CD4-positive, alpha-beta T cell treated with Interleukin-15 for 4 hours (primary cell): Measurements from ENCODE around the gene NPAS4.
"Not testable (repeated sequence)": the region's sequence is repeated elsewhere in the genome, so short reads cannot be mapped to it uniquely, and the experiment has no call there.

Experiments used
- DNase-seq: peaks from one replicate; pipeline ENCODE4 v3.0.0-alpha.2; 2020; ENCODE audit warnings: low spot score

The NPAS4 gene

GRCh38 chr11:66418168-66418985 lies 2.5 kb upstream of the NPAS4 start:
- DNase-seq, result peak; percentile 34

- no peak for DNase-seq
Observed at GRCh38 chr11:66418986-66419308, 1.9 kb upstream of the NPAS4 start.

GRCh38 chr11:66419825-66420224 lies 1.0 kb upstream of the NPAS4 start:
- DNase-seq, result no peak

GRCh38 chr11:66421492-66422205 lies 814 bp downstream of the NPAS4 start:
- DNase-seq, result peak; percentile 87

GRCh38 chr11:66426314-66426713 lies 5.5 kb downstream of the NPAS4 start:
- no peak for DNase-seq

- DNase-seq, result no peak
Observed at GRCh38 chr11:66428933-66429332, 8.1 kb downstream of the NPAS4 start.

- peak; percentile 65 for DNase-seq
Observed at GRCh38 chr11:66429983-66430602, 9.3 kb downstream of the NPAS4 start.

GRCh38 chr11:66431287-66431686 lies 10.5 kb downstream of the NPAS4 start:
- not testable (repeated sequence) for DNase-seq

GRCh38 chr11:66431871-66432329 lies 11.1 kb downstream of the NPAS4 start:
- not testable (repeated sequence) for DNase-seq

GRCh38 chr11:66432597-66432996 lies 11.8 kb downstream of the NPAS4 start:
- no peak for DNase-seq

- DNase-seq, result no peak
Observed at GRCh38 chr11:66437979-66438503, 17.2 kb downstream of the NPAS4 start.

GRCh38 chr11:66438504-66439466 lies 17.9 kb downstream of the NPAS4 start, which contains the start of gene MRPL11:
MRPL11 (minus strand) TSS chr11:66438848; CDS start chr11:66438754, 94 bp downstream.
- DNase-seq, result peak; percentile 90

GRCh38 chr11:66440101-66440939 lies 19.5 kb downstream of the NPAS4 start:
- DNase-seq, result not testable (repeated sequence)

- DNase-seq, result not testable (repeated sequence)
Observed at GRCh38 chr11:66440940-66441282, 20.1 kb downstream of the NPAS4 start.

- no peak for DNase-seq
Observed at GRCh38 chr11:66443602-66444001, 22.8 kb downstream of the NPAS4 start.

GRCh38 chr11:66447012-66447411 lies 26.2 kb downstream of the NPAS4 start:
- DNase-seq, result no peak

- DNase-seq, result no peak
Observed at GRCh38 chr11:66448523-66448922, 27.7 kb downstream of the NPAS4 start.

GRCh38 chr11:66450560-66450959 lies 29.7 kb downstream of the NPAS4 start:
- DNase-seq, result no peak

- no peak for DNase-seq
Observed at GRCh38 chr11:66451663-66452062, 30.8 kb downstream of the NPAS4 start.

GRCh38 chr11:66454247-66454646 lies 33.4 kb downstream of the NPAS4 start:
- no peak for DNase-seq

GRCh38 chr11:66454828-66455227 lies 34.0 kb downstream of the NPAS4 start:
- no peak for DNase-seq
